Measurements from ENCODE around the gene ZNF28. TPM values are rescaled to one million over a fixed set of nuclear protein-coding genes. Genes with fewer than 3 reads are reported as not detected.

Gene ZNF28
- polyA plus RNA-seq, 1 of the 3 experiments (the other 2 are of a cell fraction) = 4.8 TPM

- H3K4me2 ChIP-seq = no peak overlapping the region
- CTCF ChIA-PET = no interaction called here
- no peaks in the 10 kb centered on the region for H4K20me1 ChIP-seq (ENCODE audit: insufficient read depth)
- POLR2A ChIA-PET = no interaction called here
- no peak overlapping the region for H3K9ac ChIP-seq
- H3K9me2 ChIP-seq = no peaks in the 10 kb centered on the region
- no peaks in the 10 kb centered on the region for H3K9me3 ChIP-seq
- 48% methylated on average over 4 of the region's 4 CpGs for WGBS (ENCODE audit: low lambda C conversion rate)
- no peaks in the 10 kb centered on the region for H3F3A ChIP-seq (replicated peaks; ENCODE audit: insufficient read depth)
- H3K27me3 ChIP-seq (ENCODE audit: insufficient read depth) = no peaks in the 10 kb centered on the region
- TF ChIP-seq REST (IDR thresholded peaks at IDR 0.05; ENCODE audit: low read depth, low read length) = no peak
- TF ChIP-seq SIN3A (IDR thresholded peaks at IDR 0.05; ENCODE audit: borderline replicate concordance, low read depth, low read length) = no peak
- no peak for TF ChIP-seq GABPA (IDR thresholded peaks at IDR 0.05; ENCODE audit: low read depth)
- no peak for TF ChIP-seq TCF12 (IDR thresholded peaks at IDR 0.05)
- TF ChIP-seq YY1 (IDR thresholded peaks at IDR 0.05; ENCODE audit: low read depth) = no peak
- no peak for TF ChIP-seq RAD21 (IDR thresholded peaks at IDR 0.05; ENCODE audit: low read length)
- no peak for TF ChIP-seq USF1 (IDR thresholded peaks at IDR 0.05; ENCODE audit: borderline replicate concordance, low read depth)
- TF ChIP-seq PBX3 (IDR thresholded peaks at IDR 0.05) = no peak
- TF ChIP-seq MEF2A (IDR thresholded peaks at IDR 0.05; ENCODE audit: borderline replicate concordance, low read depth) = no peak
- TF ChIP-seq SMC3 (IDR thresholded peaks at IDR 0.05; ENCODE audit: low read depth, low read length) = no peak
- TF ChIP-seq CTCF (IDR thresholded peaks at IDR 0.05) = no peak
- TF ChIP-seq JUND (IDR thresholded peaks at IDR 0.05) = no peak
- no peak for TF ChIP-seq MXI1 (IDR thresholded peaks at IDR 0.05; ENCODE audit: low read depth, low read length)
- no peak for TF ChIP-seq EP300 (IDR thresholded peaks at IDR 0.05; ENCODE audit: borderline replicate concordance in 1 of 2, low read depth in 1 of 2, low read length in 1 of 2)
- no peak for TF ChIP-seq FOXJ3 (CRISPR knock-in tag; IDR thresholded peaks at IDR 0.05)
- TF ChIP-seq IRF3 (IDR thresholded peaks at IDR 0.05; ENCODE audit: low read depth, low read length) = no peak
- no peak for TF ChIP-seq ZBTB33 (IDR thresholded peaks at IDR 0.05; ENCODE audit: borderline replicate concordance, low read depth)
- no peak for TF ChIP-seq RXRA (IDR thresholded peaks at IDR 0.05; ENCODE audit: borderline replicate concordance, low read depth)
- H3K27ac ChIP-seq (ENCODE audit: low read depth in 2 of 2, low read length in 1 of 2) = no peak overlapping the region
- no peak overlapping the region for H3K4me3 ChIP-seq (ENCODE audit: low read depth in 2 of 2, low read length in 1 of 2)
- DNase-seq = no peak
- H3K4me1 ChIP-seq (ENCODE audit: control insufficient read depth in 1 of 2, insufficient read depth in 2 of 2, low read depth in 1 of 2, low read length in 1 of 2) = peaks cover 0 to 8% of the 10 kb centered on the region in 2 experiments; a peak in 1 of 4 replicates
- no peaks in the 10 kb centered on the region for H3K79me2 ChIP-seq (ENCODE audit: insufficient read depth)
- no peak overlapping the region for H2AFZ ChIP-seq (ENCODE audit: low read depth)
- no peaks in the 10 kb centered on the region for H3K36me3 ChIP-seq (replicated peaks in 1 of 2; ENCODE audit: control insufficient read depth in 1 of 2, insufficient read depth in 2 of 2, low read length in 1 of 2)
These were observed 71.7 kb downstream of the ZNF28 start for GRCh38 chr19:52749780-52750179.

Data from SK-N-SH (cell line).